Activated CD8-positive, alpha-beta memory T cell treated with anti-CD3 and anti-CD28 coated beads for 24 hours (primary cell): ENCODE data around the gene ZNF862.

Experiments used
- DNase-seq: peaks from one replicate; pipeline ENCODE4 v3.0.0-alpha.2; 2020

The ZNF862 gene

DNA sequence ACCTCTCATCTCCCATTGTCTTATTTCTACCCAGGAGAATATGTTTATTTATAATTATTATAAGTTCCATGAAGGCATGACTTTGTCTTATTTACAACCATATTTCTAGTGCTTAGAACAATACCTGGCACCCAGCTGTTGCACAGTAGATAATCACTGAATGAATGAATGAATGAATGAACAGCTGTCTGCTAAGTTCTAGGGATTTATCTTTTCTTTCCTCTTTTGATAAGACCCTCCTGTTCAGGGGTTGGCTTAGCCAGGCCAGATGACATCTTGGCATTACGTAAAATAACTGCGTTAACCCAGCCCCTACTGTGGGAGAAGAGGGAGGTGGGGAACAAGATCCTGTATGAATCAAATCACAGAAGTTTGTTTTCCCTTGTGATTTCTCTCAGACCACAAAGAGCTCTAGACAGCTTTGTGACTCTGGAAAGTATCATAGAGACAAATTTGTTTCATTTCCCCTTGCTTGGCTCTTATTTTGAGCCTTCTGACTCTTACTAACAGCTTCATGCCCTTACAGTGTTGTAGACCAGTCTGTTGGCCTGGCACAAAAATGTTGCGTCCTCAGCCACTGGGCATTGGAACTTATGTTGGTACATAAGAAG, 8.4 kb downstream of the ZNF862 start:
- no peak for DNase-seq

DNA sequence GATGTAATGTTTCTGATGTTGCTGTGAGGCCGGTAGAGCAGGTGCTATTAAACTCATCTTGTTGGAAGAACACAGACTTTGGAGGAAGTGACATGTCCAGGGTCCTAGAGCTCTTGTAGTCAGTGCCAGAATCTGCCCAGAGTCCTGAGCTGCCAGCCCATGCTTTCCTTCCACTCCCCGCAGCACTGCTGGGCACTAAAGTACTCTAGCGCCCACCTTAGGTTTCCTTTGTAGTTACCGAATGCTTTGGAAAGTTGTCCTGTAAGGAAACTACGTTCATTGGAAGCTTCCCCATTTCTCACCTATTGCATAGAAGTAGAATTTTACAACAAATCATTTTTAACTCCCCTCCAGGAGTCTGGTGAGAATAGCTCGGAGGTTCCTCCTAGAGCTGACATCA, 11.0 kb downstream of the ZNF862 start:
- DNase-seq = no peak

DNA sequence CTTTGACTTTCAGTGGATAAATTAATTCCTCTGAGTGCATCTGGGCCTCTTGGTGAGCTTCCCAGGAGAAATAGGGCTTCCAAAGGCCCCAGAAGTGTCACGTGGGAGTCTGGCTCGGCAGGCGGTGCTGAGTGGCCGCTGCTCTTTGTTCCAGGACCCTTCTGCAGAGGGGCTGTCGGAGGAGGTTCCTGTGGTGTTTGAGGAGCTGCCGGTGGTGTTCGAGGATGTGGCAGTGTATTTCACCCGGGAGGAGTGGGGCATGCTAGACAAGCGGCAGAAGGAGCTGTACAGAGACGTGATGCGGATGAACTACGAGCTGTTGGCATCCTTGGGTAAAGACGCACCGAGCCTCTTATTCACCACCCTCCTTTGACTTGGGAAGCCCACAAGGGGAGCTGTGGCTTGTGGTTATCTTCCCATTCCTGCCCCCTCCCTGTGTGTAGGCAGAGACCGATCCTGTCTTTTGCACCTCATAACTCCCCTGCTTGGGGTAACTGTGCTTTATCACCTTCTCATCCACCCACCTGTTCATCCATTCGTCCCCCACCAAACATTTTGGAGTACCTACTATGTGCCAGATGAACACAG, 11.9 kb downstream of the ZNF862 start:
- DNase-seq = no peak

DNA sequence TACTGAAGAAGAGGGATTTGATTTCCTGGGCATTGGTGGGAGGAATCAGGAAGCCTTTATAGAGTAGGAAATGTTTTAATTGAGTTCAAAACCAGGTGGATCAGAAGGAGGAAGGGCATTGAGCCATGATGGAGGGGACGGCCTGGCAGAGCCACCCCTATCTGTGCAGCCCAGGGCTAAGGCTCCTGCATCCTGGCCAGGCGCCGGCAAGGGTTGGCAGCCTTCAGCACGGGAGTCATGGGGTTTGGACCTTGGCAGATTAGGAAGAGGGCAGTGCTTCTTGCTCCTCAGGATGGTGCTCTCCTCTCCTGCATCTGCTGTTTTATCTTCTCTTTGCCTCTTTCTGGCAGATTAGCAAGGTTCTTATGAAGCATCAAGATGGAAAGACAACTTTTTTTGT, 12.5 kb downstream of the ZNF862 start:
- no peak for DNase-seq

DNA sequence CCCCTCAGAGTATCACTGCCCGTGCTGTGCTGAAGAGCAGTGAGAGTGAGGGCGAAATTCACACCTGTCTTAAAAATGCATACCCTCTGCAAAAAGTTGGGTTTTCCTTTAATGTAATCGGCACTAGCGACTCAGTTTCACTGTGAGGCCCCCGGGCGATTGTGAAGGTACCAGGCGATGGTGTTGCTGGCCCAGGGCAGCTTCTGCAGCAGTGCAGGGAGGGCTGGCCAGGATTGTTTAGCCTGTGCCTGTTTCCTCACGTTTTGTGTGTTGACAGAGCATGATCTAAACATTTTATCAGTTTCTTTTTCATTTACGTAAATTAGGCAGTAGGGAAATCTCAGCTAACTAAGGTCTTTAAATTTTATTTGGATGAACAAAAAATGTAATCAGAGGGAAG, 13.3 kb downstream of the ZNF862 start:
- no peak for DNase-seq

DNA sequence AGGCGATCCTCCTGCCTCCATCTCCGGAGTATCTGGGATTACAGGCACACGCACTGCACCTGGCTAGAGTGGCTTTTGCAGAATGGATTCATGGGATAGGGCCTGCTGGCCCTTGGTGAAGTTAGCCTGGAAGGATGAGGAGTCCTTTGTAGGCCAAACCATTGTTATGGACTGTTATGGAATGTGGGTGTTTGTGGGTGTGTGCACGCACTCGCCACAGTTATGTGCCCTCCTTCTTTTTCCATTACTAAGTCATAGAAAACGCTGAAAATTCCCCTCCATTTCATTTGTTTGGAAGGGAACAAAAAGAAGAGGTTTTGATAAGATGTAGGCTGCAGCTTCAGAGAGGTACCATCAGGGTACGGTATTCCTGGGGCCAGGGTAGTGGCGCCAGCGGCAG, 15.0 kb downstream of the ZNF862 start:
- no peak for DNase-seq

DNA sequence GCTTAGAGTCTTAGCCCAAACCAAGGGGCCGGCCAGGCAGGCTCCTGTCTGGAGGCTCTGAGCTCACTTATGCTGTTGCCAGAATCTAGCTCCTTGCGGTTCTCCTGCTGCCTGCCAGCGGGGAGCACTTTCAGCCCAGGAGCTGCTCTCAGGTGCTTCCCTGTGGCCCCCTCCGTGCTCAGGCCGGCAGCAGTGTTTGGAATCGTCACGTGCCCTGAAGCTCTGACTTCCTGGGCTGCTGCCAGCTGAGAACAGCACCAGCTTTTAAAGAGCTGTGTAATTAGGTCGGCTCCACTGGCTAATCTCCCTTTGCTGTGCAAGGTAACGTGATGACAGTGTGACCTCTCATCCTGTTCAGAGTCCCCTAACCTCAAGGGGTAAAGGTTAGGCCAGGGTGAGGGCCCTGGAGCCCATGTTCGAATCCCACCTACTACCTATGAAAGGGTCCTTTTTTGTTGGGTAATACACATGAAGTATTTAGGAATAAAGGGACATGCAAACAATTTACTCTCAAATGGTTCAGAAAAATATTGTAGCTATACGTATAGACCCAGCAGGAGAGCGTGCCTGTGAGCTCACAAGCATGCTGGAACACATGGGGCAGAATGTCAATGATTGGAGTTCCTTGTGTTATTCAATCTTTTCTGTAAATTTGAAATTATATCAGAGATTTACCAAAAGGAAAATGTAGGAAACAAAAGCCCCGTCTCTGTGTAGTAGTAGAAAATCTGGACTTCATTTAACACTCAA, 16.6 kb downstream of the ZNF862 start:
- no peak for DNase-seq

DNA sequence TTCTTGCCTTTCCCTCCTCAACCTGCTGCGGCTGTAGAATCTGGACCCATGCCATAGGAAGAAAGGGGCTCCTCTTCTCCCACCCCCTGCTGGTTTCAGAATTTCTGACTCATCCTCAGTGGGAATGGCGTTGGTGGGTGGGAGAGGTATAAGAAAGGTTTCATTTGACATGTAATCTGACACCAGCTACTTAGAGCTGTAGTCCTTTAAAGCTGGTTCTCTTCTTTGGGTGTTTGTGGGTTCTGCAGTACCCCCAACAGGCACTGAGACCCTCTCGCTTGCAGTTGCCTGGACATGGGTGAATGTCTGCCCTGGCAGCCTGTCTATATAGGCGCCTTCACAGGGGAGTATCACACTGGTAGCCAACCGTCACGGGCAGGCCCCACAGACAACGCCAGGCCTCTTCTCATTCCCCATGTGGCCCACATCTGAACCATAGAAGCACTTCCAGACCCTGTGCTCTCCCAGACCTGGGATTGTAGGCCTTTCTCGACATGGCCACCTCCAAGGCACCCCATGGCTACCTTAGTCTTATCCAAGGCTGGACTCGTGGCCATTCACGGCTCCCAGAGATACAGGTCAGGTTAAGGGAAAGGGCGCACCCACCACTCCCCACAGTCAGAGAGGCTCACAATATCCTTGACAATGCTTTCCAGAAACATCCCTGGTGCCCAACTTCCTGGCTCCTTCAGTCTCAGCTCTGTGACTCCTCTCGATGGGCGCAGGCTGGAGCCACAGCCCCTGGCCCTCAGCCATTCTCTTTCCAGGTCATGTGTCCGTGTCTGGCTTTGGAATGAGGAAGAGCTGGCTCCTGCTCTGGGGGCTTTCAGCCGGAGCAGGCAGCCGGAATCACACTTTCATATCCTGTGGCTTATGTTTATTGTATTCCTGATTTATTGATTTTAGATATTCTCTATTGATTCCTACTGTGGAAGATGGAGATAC, 17.5 kb downstream of the ZNF862 start:
- peak; percentile 64 for DNase-seq

DNA sequence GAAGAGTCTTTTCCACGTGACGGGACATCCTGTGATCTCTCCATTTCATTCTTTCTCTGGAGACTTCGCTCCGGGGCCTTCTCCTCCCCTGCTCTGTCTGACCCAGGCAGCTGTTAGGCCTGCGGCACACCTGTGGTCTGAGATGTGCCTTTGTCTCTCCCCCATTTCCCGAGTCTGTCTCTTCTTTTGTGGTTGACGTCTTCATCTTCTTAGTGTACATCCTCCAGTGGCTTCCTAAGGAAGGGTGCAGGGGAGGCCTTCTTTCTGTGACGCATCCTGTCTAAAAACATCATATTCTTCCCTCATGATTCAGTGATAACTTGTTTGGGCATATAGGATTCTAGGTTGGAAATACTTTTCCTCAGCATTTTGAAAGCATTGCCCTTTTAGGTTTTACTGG, 18.4 kb downstream of the ZNF862 start:
- DNase-seq = no peak

DNA sequence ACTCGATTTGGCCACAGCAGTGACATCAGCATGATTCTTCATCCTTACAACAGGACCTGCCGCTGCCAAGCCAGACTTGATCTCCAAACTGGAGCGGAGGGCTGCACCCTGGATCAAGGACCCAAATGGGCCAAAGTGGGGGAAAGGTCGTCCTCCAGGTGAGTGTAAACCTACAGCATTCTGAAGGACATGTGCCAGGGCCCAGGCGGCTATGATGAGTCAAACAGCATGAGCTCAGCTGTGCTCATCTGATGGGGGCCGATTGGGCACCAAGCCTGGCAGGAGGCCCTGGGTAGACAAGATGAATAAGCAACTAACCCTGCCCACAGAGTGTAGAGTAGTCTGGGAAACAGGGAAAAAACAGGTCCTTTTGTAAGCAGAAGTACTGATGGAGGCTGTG, 21.2 kb downstream of the ZNF862 start:
- no peak for DNase-seq

DNA sequence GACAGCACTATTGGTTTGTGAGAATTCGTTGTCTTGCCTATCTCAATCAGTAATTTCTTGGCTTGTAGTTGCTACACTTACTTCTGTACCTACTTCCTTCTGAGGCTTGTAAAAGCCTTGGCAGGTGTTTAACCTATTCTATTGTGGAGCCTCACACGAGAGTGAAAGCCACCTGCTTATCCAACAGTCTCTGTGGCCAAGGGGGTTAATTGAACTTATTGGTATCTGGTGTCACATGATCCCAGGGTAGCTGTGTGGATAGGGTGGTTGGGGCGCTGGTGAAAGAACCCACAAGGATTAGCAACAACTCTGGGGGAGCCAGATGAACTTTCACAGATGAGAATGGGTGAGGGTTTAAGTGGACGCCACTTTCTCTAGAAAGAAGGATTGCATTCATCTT, 21.7 kb downstream of the ZNF862 start:
- DNase-seq = no peak

DNA sequence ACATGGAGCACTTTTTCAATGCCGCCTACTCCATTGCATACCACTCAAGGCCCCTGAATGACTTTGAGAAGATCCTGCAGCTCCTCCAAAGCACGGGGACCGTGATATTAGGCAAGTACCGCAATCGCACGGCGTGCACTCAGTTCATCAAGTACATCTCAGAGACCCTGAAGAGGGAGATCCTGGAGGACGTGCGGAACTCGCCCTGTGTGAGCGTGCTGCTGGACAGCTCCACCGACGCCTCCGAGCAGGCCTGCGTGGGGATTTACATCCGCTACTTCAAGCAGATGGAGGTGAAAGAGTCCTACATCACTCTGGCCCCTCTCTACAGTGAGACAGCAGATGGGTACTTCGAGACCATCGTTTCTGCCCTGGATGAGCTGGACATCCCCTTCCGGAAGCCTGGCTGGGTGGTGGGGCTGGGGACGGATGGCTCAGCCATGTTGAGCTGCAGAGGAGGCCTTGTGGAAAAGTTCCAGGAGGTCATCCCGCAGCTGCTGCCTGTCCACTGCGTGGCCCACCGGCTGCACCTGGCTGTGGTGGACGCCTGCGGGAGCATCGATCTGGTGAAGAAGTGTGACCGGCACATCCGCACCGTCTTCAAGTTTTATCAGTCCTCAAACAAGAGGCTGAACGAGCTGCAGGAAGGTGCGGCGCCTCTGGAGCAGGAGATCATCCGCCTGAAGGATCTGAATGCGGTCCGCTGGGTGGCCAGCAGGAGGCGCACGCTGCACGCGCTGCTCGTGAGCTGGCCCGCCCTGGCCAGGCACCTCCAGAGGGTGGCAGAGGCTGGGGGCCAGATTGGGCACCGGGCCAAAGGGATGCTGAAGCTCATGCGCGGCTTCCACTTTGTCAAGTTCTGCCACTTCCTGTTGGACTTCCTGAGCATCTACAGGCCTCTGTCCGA, 22.9 kb downstream of the ZNF862 start:
- DNase-seq = no peak

DNA sequence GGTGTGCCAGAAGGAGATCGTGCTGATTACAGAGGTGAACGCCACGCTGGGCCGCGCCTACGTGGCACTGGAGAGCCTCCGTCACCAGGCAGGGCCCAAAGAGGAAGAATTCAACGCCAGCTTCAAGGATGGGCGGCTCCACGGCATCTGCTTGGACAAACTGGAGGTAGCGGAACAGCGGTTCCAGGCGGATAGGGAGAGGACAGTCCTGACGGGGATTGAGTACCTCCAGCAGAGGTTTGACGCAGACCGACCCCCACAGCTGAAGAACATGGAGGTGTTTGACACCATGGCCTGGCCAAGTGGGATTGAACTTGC, 23.5 kb downstream of the ZNF862 start:
- DNase-seq = no peak

DNA sequence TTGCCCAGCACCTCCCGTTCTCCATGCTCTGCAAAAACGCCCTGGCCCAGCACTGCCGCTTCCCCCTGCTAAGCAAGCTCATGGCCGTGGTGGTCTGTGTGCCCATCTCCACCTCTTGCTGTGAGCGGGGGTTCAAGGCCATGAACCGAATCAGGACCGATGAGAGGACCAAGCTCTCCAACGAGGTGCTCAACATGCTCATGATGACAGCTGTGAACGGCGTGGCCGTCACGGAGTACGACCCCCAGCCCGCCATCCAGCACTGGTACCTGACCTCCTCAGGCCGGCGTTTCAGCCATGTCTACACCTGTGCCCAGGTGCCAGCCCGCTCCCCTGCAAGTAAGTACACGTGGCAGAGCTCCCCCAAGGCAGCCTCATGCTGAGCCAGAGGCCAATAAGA, 24.0 kb downstream of the ZNF862 start:
- no peak for DNase-seq

DNA sequence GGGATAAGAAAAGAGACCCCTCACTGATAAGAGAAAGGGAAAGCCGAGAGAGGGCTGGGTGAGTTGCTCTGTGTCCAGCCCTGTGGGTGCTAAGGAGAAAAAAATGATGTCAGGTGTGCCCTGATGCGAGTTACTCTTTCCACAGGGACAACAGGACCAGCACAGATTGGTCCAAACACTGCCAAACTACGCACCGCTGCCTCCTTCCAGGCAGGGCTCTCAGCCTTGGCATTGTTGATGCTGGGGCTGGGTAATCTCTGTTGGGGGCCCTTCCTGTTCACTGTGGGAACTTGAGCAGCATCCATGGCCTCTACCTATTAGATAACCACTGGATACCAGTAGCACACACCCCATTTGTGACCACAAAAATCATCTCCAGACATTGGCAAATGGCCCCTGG, 25.3 kb downstream of the ZNF862 start:
- DNase-seq = no peak

DNA sequence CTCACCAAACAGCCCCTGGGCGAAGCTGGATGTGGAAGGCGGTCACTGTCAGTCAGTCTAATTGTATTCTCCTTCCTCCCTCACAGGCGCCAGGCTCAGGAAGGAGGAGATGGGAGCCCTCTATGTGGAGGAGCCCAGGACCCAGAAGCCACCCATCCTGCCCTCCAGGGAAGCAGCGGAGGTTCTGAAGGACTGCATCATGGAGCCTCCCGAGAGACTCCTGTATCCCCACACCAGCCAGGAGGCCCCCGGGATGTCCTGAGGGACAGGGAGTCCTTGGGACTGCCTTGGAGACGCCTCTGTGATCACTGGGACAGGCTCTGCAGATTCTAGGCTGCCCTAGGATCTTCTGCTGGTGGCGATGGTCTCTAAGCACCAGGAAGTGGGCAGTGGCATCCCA, 25.8 kb downstream of the ZNF862 start:
- DNase-seq = no peak

DNA sequence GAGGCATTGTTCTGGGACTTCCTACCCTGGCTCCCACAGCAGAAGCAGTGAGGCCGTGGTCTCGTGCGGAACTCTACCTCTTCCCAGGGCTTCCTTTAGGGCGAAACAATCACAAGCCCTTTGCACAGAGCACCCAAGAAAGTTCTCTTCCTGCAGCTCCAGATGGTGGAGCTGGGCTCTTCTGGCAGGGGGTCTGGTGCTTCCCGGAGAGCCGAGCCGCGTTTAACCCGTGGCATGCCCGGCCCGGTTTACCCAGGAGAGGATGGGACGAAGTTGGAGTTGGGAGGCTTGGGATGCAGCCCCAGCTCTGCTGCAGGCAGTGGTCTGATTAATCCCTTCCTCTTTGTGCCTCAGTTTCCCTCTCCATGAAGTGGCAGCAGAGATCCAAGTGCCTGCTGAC, 26.6 kb downstream of the ZNF862 start:
- DNase-seq = no peak

DNA sequence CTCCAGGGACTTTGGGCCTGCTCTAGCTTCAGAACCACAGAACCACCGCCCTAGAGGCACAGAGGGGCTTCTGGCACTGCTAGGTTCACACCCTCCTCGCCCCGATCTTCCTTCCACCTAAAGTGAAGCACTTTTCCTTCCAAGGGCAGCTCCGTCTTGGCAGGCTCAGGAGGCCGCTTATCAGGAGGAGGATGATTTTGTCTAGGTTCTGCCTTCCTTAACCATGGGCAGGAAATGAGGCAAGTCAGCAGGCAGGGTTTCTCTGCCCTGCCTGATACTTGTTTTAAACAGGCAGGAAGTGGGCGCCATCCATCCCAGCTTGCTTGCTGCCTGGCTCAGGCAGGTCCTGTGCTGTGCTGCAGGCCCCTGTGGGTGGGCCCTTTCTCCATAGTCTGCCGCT, 27.3 kb downstream of the ZNF862 start:
- DNase-seq = peak; percentile 84

DNA sequence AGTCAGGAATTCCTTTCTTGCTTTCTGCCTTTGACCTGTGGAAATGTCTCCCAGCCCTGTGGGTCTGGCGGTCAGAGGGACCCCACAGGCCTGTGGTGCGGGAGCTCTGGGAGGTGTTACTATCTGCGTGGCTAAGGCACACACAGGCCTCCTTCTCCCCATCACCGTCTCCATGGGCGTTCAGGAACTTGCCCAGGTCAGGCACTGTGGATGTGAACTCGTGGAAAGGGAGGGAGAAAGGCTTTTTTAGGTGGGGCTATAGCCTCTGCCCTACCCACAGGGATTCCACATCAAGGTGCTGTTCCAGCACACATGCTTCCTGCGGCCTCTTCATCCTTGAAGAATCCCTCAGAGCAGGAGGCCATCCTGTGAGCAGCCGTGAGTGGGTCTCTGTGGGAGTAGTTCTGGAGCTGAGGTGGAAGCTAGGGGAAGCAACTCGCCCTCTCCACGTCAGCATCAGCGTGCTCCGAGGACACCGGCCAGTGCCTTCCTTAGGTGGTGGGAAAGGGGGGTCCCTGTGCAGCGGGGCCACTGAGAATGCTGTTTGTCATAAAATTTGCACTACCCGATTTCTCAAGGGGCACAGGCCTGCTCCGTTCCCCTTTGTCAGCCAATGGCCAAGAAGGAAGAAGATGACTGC, 28.1 kb downstream of the ZNF862 start:
- no peak for DNase-seq

DNA sequence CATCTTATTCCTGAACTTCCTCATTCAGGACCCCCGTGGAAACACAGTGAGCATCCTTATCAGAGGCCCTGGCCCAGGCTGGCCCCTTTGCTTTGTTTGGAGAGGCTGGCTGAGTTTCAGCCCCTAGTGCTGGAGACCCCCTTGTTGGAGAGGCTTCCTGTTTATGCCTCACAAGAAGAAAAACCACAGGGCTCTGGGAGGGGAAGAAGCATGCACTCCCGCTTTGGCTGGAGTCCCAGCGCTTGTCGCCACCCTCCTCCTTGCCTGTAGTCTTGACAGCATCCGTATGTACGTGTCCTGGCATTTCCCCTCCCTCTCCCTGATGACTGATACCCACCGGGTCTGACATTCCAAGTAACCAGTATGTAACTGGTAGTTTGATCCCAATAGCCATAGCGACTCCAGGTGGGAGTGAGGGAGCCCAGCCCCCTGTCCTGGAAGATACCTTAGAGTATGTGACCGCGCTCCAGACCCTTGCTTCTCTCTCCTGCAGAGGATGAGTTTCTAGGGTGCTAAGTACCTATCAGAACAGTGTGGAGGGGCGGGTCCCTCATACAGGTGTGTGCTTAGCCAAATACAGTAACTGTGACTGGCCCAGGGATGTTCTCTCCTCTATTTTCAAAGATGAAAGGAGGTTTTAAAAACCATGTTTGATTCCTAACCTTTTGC, 28.7 kb downstream of the ZNF862 start:
- no peak for DNase-seq
